Hair follicular keratinocyte (primary cell): ENCODE measurements around the gene HOXB7. TPM values are rescaled to one million over a fixed set of nuclear protein-coding genes. Genes with fewer than 3 reads are reported as not detected.

ENCODE experiments used
- total RNA-seq: library from RNA; depleted of rRNA; stranded (reverse); fragments of >200 nt; gene quantifications from 2 replicates; pipeline ENCODE4 v1.2.3, GENCODE V29; 2015

The HOXB7 gene
- total RNA-seq: 0.16 TPM in 1 of 2 replicates, not detected in the other

DNA sequence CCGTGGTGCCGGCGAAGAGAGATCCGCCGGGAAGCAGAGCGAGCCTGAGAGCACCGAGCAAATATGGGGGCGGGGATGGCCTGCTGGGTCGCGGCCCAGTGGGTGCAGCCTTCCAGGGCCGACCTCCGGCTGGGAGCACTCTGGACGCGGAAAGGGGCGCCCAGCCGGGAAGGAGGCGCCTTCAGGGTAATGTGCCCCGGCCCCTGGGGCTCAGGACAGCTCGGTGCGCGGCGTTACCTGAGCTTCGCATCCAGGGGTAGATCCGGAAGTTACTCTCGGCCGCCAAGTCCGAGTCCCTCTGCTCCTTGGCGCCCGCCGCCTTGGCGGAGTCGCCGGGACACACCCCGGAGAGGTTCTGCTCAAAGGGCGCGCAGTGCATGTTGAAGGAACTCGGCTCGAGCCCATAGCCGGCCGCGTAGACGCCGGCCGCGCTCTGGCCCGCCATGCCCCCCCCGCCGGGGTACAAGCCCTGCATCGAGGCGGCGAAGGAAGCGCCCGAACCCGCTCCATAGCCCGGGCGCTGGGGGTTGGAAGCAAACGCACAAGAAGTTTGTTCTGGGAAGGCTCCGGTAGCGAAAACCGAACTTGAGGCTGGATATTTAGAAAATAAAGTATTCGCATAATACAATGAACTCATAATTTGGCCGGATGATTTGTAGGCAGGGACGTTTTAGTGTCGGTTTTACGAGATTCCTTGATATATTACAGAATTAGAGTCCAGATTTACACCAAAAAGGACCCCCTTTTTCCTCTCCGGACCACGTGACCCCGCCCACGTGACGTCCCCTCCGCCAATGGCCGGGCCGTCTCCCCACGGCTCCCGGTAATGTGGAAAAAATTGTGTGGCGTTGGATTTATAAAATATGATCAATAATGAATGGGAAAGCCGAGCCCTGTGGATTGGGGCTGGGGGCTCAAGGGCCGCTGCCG lies at the start of gene HOXB7:
HOXB7 (minus strand) TSS at position 736 of the 930 bp plus-strand sequence; CDS start at position 637, 99 bp downstream.

DNA sequence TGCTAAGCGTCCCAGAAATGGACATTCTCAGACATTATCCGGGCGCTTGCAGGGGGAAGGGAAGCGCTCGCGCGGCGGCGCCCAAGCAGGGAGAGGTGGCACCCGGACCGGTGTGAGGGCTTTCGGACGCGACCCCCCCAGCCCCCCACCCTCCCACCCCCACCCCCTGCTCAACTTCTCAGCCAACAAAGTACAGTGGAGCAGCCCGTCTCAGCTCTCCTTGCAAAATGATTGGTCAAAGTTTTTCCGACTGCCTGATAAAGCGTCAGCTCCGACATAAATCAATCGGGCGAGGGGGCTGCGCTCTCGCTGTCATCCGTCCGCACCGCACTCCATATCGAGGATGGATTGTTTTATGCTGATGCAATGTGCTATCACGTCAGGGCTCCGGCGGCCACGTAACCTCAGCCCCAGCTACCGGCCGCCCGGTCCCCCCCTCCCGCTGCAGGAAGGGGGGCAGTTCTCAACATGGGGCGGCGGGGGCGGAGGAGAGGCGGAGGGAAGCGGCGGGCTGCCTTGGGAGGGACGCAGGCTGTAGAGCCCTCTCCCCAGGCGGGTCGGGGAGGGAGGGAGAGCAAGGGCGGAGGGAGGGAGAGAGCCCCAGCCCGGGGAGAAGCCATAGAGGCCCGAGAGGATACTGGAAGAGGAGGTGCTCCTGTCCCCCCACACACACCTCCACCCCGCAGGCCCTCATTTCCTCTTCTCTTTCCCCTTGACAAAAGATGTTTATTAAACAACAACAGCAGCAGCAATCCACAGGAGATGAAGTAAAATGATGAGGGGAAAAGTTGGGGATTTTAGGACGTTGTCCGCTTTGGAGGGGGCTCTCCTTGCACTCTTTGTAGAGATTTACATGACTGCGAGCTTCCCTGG lies 15.7 kb upstream of the HOXB7 start, which contains the start of gene HOXB9:
HOXB9 (minus strand) TSS at position 114 of the 873 bp plus-strand sequence; CDS start at position 25, 89 bp downstream.

DNA sequence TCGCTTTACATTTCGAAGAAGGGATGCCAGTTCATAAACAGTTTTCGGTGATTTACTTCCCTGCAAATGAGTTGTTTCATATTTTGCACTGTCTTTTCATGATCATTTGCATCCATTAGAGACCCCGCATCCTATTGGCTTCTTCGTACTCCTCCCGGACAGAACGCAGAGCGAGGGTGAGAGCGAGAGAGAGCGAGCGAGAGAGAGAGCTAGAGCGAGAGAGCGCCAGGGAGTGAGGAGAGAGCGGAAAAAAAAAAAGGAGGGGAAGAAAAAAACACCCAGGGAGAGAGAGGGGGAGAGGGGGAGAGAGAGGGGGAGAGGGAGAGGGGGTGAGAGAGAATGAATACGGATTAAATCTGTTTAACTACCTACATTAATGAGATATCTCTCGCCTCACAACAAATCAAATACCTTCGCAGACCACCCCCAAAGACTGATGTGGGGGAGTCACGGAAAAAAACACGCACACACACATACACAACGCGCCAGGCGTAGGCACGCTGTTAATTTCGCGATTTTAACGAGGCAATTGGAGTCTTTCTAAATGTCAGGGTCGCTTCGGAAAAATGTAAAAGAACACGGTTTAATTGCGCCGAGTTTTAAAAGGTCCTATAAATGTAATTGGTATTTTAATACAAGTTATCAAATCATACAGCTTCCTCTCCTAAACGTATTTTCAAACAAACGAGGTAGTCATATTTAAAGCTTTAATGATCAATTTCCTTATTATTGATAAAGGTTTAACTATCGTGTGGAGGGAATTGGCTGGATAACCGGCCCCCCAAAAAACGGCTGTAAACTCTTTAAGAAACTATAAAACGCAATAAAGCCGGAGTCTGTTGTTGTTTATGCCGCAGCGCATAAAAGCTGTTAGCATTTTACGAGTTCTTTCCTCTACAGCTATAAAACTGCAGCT lies 4.5 kb upstream of the HOXB7 start, which contains the start of gene HOXB8:
HOXB8 (minus strand) TSS at position 246 of the 916 bp plus-strand sequence. CDS start 588 bp downstream, outside the sequence.

DNA sequence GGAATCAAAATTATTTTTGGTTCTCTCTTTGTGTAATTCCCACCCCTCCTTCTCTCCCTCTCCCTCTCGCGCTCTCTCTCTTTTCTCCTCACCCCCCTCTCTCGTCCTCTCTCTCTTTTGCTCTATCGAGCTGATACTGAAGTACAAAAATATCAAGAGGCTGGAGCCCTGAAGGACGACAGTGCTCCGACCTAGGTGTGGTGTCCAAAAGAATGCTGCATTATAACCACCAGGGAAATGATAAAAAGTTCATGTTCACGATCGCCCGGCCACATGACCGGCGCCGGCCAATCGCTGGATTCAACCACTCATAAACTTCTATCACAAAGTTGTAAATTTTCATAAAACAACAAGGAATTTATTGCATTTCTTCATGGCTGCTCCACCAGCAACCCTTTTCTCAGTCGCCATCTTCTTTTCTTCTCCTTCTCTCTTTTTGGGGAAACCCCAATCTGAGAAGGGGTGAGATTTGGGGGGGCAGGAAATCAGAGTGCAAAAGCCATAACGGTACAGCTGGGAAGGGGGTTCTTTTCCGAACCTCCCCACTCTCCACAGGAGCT lies 6.0 kb downstream of the HOXB7 start, which contains the start of gene HOXB6:
HOXB6 (minus strand) TSS at position 217 of the 560 bp plus-strand sequence. CDS start 6,836 bp downstream, outside the sequence.

DNA sequence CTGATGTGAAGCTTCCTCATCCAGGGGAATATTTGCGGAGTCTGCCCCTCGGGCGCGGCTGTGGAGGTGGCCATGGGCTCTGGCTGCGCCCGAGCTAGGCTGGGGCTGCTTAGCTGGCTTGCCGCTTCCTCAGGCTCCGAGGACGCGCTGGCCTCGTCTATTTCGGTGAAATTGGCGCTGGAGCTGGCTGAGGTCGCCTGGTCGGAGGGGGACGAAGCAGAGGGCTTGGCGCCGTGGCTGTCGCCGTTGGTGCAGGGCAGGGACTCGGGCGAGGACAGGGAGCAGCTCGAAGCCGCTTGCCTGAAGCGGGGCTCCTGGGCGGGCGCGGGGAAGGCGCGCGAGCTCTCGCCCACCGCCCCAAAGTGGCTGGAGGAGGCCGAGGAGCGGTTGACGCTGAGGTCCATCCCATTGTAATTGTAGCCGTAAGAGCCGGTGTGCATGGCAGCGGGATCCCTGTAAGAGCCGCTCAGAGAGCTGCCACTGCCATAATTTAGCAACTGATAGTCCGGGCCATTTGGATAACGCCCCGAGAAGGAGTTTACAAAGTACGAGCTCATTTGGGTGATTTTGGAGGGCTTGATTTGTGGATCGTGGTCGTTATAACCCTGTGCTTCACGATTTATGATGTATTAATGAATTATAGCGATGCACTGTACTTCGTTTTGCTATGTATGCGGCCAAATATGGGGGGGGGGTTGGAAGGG lies 17.5 kb downstream of the HOXB7 start, which contains the start of gene HOXB5:
HOXB5 (minus strand) TSS at position 654 of the 704 bp plus-strand sequence; CDS start at position 557, 97 bp downstream.

DNA sequence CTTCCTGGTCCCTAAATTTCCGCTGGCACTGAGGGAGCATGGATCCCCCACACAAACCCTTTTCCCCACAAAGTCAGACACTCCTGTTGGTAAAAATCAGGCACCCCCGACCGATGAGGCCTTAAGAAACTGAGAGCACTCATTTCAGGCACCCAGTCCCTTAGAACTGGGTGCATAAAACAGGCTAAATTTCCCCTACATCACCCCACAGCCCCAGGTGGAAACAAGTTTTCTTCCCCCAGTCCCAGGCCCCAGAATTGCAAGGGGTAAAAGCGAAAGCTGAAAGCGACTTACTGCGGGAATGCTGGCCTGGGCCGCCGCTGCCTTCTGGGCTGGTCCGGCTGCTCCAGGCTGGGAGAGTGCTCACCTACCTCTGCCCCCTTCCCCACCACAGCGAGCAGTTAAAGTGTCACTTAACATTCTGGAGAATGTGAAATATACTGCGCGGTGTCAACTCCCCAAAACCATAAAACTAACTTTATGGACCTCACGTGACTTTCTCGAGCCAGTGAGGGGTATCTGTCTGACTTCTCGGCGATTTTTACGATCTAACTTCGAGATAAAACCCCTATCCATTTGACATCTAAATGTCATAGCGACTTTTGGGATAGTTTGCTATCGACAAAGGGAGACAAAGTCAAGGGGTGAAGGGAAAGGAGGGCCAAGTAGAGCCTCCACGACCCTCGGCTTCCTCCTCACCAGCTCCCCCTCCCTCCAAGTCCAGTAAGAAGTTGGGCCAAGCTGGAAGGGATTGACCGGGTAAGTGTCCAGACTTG lies 20.8 kb downstream of the HOXB7 start, which contains the start of gene HOXB3:
HOXB3 (minus strand) TSS at position 411 of the 776 bp plus-strand sequence. CDS start 37,767 bp downstream, outside the sequence.

DNA sequence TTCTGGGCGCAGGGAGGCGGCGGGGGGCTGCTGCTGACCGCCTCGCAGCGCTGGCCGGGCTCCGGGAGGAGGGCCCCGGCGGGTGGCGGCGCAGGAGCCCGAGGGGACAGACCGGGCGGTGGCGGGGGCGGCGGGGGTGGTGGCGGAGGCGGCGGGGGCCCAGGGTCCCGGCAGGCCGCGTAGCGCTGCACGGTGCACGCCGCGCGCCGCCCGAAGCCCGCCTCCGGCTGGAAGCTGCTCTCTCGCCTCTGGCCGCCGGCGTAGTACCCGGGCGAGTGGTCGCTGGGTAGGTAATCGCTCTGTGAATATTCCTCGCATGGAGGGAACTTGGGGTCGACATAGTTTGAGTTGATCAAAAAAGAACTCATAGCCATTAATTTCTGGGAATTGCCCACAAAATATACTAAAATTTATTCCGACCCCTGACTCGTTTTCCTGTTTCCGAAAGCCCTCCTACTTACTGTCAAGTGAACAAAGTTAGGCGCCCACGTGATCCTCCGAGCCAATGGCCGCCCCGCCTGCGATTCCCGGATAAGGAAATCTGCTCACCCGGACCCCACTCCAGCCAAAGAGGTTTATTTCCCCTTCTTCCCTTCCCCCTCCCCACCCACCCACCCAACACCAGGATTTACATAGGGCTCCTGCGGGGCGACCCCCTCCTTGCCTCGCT lies 32.7 kb downstream of the HOXB7 start, which contains the start of gene HOXB4:
HOXB4 (minus strand) TSS at position 405 of the 670 bp plus-strand sequence; CDS start at position 374, 31 bp downstream.

Other genes starting within 250 kb of the HOXB7 start
- not detected in 2 replicates for gene SKAP1, start 180.8 kb downstream of the HOXB7 start, total RNA-seq
- gene HOXB1, start 80.0 kb downstream of the HOXB7 start, total RNA-seq: not detected in 2 replicates
- gene HOXB2, start 65.9 kb downstream of the HOXB7 start, total RNA-seq: 0.46 and 0.86 TPM in 2 replicates
- gene HOXB4, start 32.7 kb downstream of the HOXB7 start, total RNA-seq: not detected in 2 replicates
- gene HOXB3, start 20.8 kb downstream of the HOXB7 start, total RNA-seq: 0.84 TPM in 1 of 2 replicates, not detected in the other
- gene HOXB5, start 17.2 kb downstream of the HOXB7 start, total RNA-seq: not detected in 2 replicates
- 0.08 TPM in 1 of 2 replicates, not detected in the other for gene HOXB6, start 6.0 kb downstream of the HOXB7 start, total RNA-seq
- not detected in 2 replicates for gene HOXB8, start 4.3 kb upstream of the HOXB7 start, total RNA-seq
- not detected in 2 replicates for gene HOXB9, start 15.3 kb upstream of the HOXB7 start, total RNA-seq
- gene PRAC1, start 111.5 kb upstream of the HOXB7 start, total RNA-seq: not detected in 2 replicates
- not detected in 2 replicates for gene PRAC2, start 112.2 kb upstream of the HOXB7 start, total RNA-seq
- not detected in 2 replicates for gene HOXB13, start 117.7 kb upstream of the HOXB7 start, total RNA-seq
- not detected in 2 replicates for gene TTLL6, start 206.2 kb upstream of the HOXB7 start, total RNA-seq
- 27.6 and 32.7 TPM in 2 replicates for gene CALCOCO2, start 220.0 kb upstream of the HOXB7 start, total RNA-seq